Measurements from ENCODE around the gene ZNF346.

The ZNF346 gene

GRCh38 chr5:177124486-177124991 is 102.0 kb downstream of the ZNF346 start:
- no peak for DNase-seq

GRCh38 chr5:177126771-177127170 is 104.3 kb downstream of the ZNF346 start:
- DNase-seq, result no peak

- DNase-seq, result peak; percentile 28
Measured at GRCh38 chr5:177128551-177128981, 106.1 kb downstream of the ZNF346 start.

GRCh38 chr5:177130211-177131018 is 107.9 kb downstream of the ZNF346 start:
- DNase-seq, result no peak

Measured in stimulated activated CD8-positive, alpha-beta memory T cell treated with anti-CD3 and anti-CD28 coated beads, Interleukin-4, amount 100 ng/mL, for 48 hours (primary cell).